DND-41 (cell line): ENCODE results near the gene CES3.

ENCODE experiments used
- ATAC-seq: fragments of 200-7000 bp; cut with Tn5 transposase; 3 replicates; pipeline ENCODE4 v1.9.1; 2021; ENCODE audit warnings: low read depth; ENCODE audit not compliant: insufficient read depth
- DNase-seq: peaks from one replicate; pipeline ENCODE4 v3.0.0-alpha.2; 2020
- H2AFZ ChIP-seq: 2 replicates; pipeline ENCODE4 v1.6.0; 2012; ENCODE audit warnings: low read depth, low read length
- H3K27ac ChIP-seq: 2 replicates; pipeline ENCODE4 v1.5.1; 2012; ENCODE audit warnings: low read length, inconsistent platforms
- H3K27me3 ChIP-seq: fragments of 200-600 bp; sonication (generic); 2 replicates; pipeline ENCODE4 v1.6.0; 2012; ENCODE audit warnings: low read length, mild to moderate bottlenecking, inconsistent platforms; ENCODE audit not compliant: insufficient read depth, poor library complexity
- H3K36me3 ChIP-seq: 2 replicates; pipeline ENCODE4 v1.5.1; 2012; ENCODE audit warnings: low read length, inconsistent platforms; ENCODE audit not compliant: insufficient read depth
- H3K4me1 ChIP-seq: 2 replicates; pipeline ENCODE4 v1.5.1; 2012; ENCODE audit warnings: mild to moderate bottlenecking, low read length; ENCODE audit not compliant: insufficient read depth
- H3K4me2 ChIP-seq: 2 replicates; pipeline ENCODE4 v1.6.0; 2012; ENCODE audit warnings: mild to moderate bottlenecking, moderate library complexity, low read length, inconsistent platforms; ENCODE audit not compliant: insufficient read depth
- H3K4me3 ChIP-seq, 2 experiments: fragments of 200-600 bp in 1 of 2; shearing (Covaris generic) in 1 of 2; 2 replicates each; pipeline ENCODE4 v1.5.1; 2012 to 2016; ENCODE audit warnings: inconsistent platforms in 2 of 2, low read length in 2 of 2, mild to moderate bottlenecking in 2 of 2, low read depth in 1 of 2, moderate library complexity in 1 of 2
- H3K79me2 ChIP-seq: 2 replicates; pipeline ENCODE4 v1.6.0; 2012; ENCODE audit warnings: low read length, inconsistent platforms; ENCODE audit not compliant: insufficient read depth
- H3K9ac ChIP-seq: 2 replicates; pipeline ENCODE4 v1.6.0; 2012; ENCODE audit warnings: low read depth, mild to moderate bottlenecking, inconsistent platforms, low read length, moderate library complexity
- H3K9me3 ChIP-seq: 2 replicates; pipeline ENCODE4 v1.5.1; 2012; ENCODE audit warnings: low read length, moderate library complexity, mild to moderate bottlenecking, inconsistent platforms; ENCODE audit not compliant: insufficient read depth, severe bottlenecking
- H4K20me1 ChIP-seq: 2 replicates; pipeline ENCODE4 v1.6.0; 2012; ENCODE audit warnings: low read length; ENCODE audit not compliant: insufficient read depth
- CTCF ChIP-seq: IDR thresholded peaks from 2 replicates; pipeline ENCODE4 v1.5.1; 2012; ENCODE audit warnings: borderline replicate concordance, low read length, moderate library complexity, mild to moderate bottlenecking; ENCODE audit not compliant: poor library complexity, severe bottlenecking; ENCODE audit errors: extremely low read depth
- EZH2 ChIP-seq: IDR thresholded peaks from 3 replicates; pipeline ENCODE4 v1.6.1; 2012; ENCODE audit warnings: borderline replicate concordance, low read depth, mild to moderate bottlenecking, moderate library complexity, low read length, inconsistent platforms; ENCODE audit not compliant: severe bottlenecking

The CES3 gene

DNA sequence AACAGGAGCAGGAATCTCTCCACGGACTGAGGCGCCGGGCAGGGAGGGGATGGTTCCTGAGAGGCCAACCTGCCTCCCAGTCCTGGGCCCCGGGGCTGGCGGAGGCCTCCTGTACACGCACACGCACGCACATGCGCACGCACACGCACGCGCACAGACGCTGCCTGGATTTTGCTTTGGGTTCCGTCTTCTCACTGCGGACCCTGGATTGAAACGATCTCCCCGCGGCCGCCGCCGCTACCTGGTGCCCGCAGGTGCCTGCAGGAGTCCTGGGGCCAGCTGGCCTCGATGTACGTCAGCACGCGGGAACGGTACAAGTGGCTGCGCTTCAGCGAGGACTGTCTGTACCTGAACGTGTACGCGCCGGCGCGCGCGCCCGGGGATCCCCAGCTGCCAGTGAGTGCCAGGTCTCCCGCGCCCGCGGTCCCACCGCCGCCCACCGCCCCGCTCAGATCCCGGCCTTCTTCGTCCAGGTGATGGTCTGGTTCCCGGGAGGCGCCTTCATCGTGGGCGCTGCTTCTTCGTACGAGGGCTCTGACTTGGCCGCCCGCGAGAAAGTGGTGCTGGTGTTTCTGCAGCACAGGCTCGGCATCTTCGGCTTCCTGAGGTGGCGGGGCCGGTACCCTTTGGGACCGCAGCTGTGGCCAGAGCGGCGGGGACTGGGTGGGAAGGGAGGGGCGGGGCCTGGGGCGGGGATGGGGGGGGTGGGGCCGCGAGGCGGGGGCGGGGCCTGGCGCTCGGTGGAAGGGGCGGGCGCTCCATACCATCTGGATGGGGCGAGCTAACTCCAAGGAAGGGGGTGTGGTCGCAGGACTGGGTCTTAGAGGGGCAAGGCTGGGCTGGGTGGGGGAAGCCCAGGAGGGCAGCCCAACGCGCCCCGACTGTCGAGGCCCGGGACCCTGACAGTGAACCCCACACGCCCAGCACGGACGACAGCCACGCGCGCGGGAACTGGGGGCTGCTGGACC is 39.6 kb downstream of the CES3 start:
- TF ChIP-seq CTCF (no peak), EZH2 (no peak)
- no peaks in the 10 kb centered on the region for H3K79me2 ChIP-seq
- no peak overlapping the region for H3K27ac ChIP-seq
- H3K9me3 ChIP-seq: no peaks in the 10 kb centered on the region
- no peak overlapping the region for H3K9ac ChIP-seq
- peak; percentile 56 for DNase-seq
- no peaks in the 10 kb centered on the region for H3K36me3 ChIP-seq
- H2AFZ ChIP-seq: no peak overlapping the region
- peak; percentile 84 for ATAC-seq
- H3K4me3 ChIP-seq: no peak overlapping the region
- H4K20me1 ChIP-seq: no peaks in the 10 kb centered on the region
- peaks cover 4% of the 10 kb centered on the region for H3K4me1 ChIP-seq
- no peak overlapping the region for H3K4me2 ChIP-seq
- H3K27me3 ChIP-seq: no peaks in the 10 kb centered on the region

DNA sequence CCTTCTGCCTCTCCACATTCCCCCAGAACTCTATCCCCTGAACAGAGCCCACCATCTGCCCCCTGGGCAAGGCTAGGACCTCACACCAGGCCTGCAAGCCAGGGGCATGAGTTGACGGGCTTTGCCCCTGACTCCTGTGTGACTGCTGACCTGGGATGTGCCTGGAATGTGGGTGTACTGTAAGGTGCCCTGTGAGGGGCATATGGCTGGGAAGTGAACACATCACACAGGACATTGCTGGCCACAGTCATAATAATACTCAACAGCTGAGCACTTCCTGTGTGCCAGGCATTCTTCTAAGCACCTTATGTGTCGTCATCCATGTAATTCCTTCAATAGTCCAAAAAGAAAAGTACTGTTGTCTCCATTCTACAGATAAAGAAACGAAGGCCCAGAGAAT is 40.7 kb downstream of the CES3 start:
- no peak overlapping the region for H3K9ac ChIP-seq
- ATAC-seq (no peak), DNase-seq (no peak)
- H3K9me3 ChIP-seq: no peaks in the 10 kb centered on the region
- no peak overlapping the region for H3K4me3 ChIP-seq
- no peaks in the 10 kb centered on the region for H3K36me3 ChIP-seq
- no peak overlapping the region for H3K27ac ChIP-seq
- TF ChIP-seq CTCF (no peak), EZH2 (no peak)
- no peaks in the 10 kb centered on the region for H3K27me3 ChIP-seq
- peaks cover 4% of the 10 kb centered on the region for H3K4me1 ChIP-seq
- H3K4me2 ChIP-seq: no peak overlapping the region
- no peaks in the 10 kb centered on the region for H3K79me2 ChIP-seq
- no peaks in the 10 kb centered on the region for H4K20me1 ChIP-seq
- no peak overlapping the region for H2AFZ ChIP-seq

- no peak for ATAC-seq
Measured at GRCh38 chr16:67006930-67007658, 46.0 kb downstream of the CES3 start.

More at GRCh38 chr16:67006930-67007658, 46.0 kb downstream of the CES3 start:
- H3K27ac ChIP-seq: no peak overlapping the region
- no peaks in the 10 kb centered on the region for H3K27me3 ChIP-seq
- no peaks in the 10 kb centered on the region for H4K20me1 ChIP-seq
- no peaks in the 10 kb centered on the region for H3K9me3 ChIP-seq
- no peak overlapping the region for H3K9ac ChIP-seq
- H3K4me1 ChIP-seq: no peaks in the 10 kb centered on the region
- DNase-seq: no peak
- TF ChIP-seq EZH2 (no peak), CTCF (no peak)
- H2AFZ ChIP-seq: no peak overlapping the region
- H3K79me2 ChIP-seq: no peaks in the 10 kb centered on the region
- H3K36me3 ChIP-seq: no peaks in the 10 kb centered on the region
- no peak overlapping the region for H3K4me2 ChIP-seq
- H3K4me3 ChIP-seq: no peak overlapping the region
